ENCODE data around the gene AGRP. TPM values are rescaled to one million over a fixed set of nuclear protein-coding genes. Genes with fewer than 3 reads are reported as not detected.

Gene AGRP
- total RNA-seq, 1 donor from 2014 or later: not detected

- Mint-ChIP-seq H3K27ac (peak overlapping the region; percentile 99), H3K4me1 (peaks cover 67% of the 10 kb centered on the region), H3K4me3 (peak overlapping the region; percentile 99), H3K9me3 (no peaks in the 10 kb centered on the region), H3K36me3 (ENCODE audit: low read depth) (peaks cover 38% of the 10 kb centered on the region), H3K27me3 (no peaks in the 10 kb centered on the region)
- TF ChIP-seq CTCF (IDR thresholded peaks at IDR 0.05): no peak
- intact Hi-C loops (cut with micrococcal nuclease): loop anchor here (5.0 to 10.0 kb wide), 2 partner anchors 235 to 752 kb away; partner anchors contain the start of genes ESRP2 and GFOD2
- no peak for DNase-seq
- no peak for ATAC-seq (ENCODE audit: low read depth)
- ChIA-PET POLR2A (interaction anchor here (2.0 to 4.3 kb wide), 5 partner anchors 8 to 80 kb away, joined by 7 to 73 read pairs (median 15); partner anchors contain the start of gene CTCF), CTCF (interaction anchor here (0.6 to 4.4 kb wide), 11 partner anchors 11 to 214 kb away, joined by 3 to 65 read pairs (median 13); partner anchors contain the start of genes C16orf86, CARMIL2, ENKD1 and RIPOR1)
Measured at GRCh38 chr16:67482233-67482924, 968 bp downstream of the AGRP start.

- Mint-ChIP-seq H3K9me3 (no peaks in the 10 kb centered on the region), H3K4me3 (peak overlapping the region; percentile 99), H3K4me1 (peaks cover 63% of the 10 kb centered on the region), H3K27ac (peak overlapping the region; percentile 99), H3K27me3 (no peaks in the 10 kb centered on the region), H3K36me3 (ENCODE audit: low read depth) (peaks cover 36% of the 10 kb centered on the region)
- POLR2A ChIA-PET: interaction anchor here (0.6 to 4.3 kb wide), 29 partner anchors 9 to 603 kb away, joined by 3 to 73 read pairs (median 5); partner anchors contain the start of genes ACD, CARMIL2, CTCF and GFOD2
- TF ChIP-seq CTCF (IDR thresholded peaks at IDR 0.05): no peak
- CTCF ChIA-PET: interaction anchor here (0.8 to 4.4 kb wide), 23 partner anchors 12 to 783 kb away, joined by 3 to 65 read pairs (median 5); partner anchors contain the start of genes ACD, C16orf86, CARMIL2 and CTCF
- DNase-seq (no peak), ATAC-seq (ENCODE audit: low read depth) (peak; percentile 8)
- intact Hi-C loops (cut with micrococcal nuclease): loop anchor here (1.0 to 10.0 kb wide), 12 partner anchors 8 to 753 kb away; partner anchors contain the start of genes ACD, CARMIL2, CTCF and ESRP2
Measured at GRCh38 chr16:67481561-67482232, 1.6 kb downstream of the AGRP start.

- ATAC-seq (ENCODE audit: low read depth): peak; percentile 82
- peak; percentile 99 for DNase-seq
- Mint-ChIP-seq H3K27me3 (no peaks in the 10 kb centered on the region), H3K36me3 (ENCODE audit: low read depth) (peaks cover 37% of the 10 kb centered on the region), H3K4me3 (peak within 1 kb of the TSS; percentile 99), H3K9me3 (no peaks in the 10 kb centered on the region), H3K4me1 (peaks cover 69% of the 10 kb centered on the region), H3K27ac (peak within 1 kb of the TSS; percentile 99)
- intact Hi-C loops (cut with micrococcal nuclease): loop anchor here (1.0 to 10.0 kb wide), 13 partner anchors 8 to 754 kb away; partner anchors contain the start of genes ACD, CARMIL2, CTCF and ESRP2
- ChIA-PET POLR2A (interaction anchor here (0.6 to 4.3 kb wide), 33 partner anchors 9 to 604 kb away, joined by 3 to 73 read pairs (median 5); partner anchors contain the start of genes ACD, CARMIL2, CTCF and GFOD2), CTCF (interaction anchor here (0.8 to 4.4 kb wide), 24 partner anchors 12 to 783 kb away, joined by 3 to 65 read pairs (median 5); partner anchors contain the start of genes ACD, C16orf86, CARMIL2 and CTCF)
- TF ChIP-seq CTCF (IDR thresholded peaks at IDR 0.05): no peak
Measured at GRCh38 chr16:67480833-67481560, 2.4 kb downstream of the AGRP start, which contains the start of gene ATP6V0D1. Gene ATP6V0D1, minus strand, starts transcription at chr16:67481157. Its CDS starts 71 bp downstream, at chr16:67481086.

GRCh38 chr16:67477960-67478554 is 5.3 kb downstream of the AGRP start:
- Mint-ChIP-seq H3K4me3 (no peak overlapping the region), H3K36me3 (ENCODE audit: low read depth) (peaks cover 32% of the 10 kb centered on the region), H3K9me3 (no peaks in the 10 kb centered on the region), H3K4me1 (peaks cover 67% of the 10 kb centered on the region), H3K27ac (peak overlapping the region; percentile 2), H3K27me3 (no peaks in the 10 kb centered on the region)
- CTCF ChIA-PET: interaction anchor here (2.3 kb wide), 1 partner anchor 49 kb away, joined by 8 read pairs; no protein-coding TSS in a partner anchor
- intact Hi-C loops (cut with micrococcal nuclease): no loop called here
- DNase-seq (no peak), ATAC-seq (ENCODE audit: low read depth) (no peak)
- POLR2A ChIA-PET: interaction anchor here (0.6 to 0.7 kb wide), 3 partner anchors 85 to 334 kb away, joined by 3 to 6 read pairs (median 4); no protein-coding TSS in a partner anchor
- no peak for TF ChIP-seq CTCF (IDR thresholded peaks at IDR 0.05)
